Peyer's patch (tissue), 4 donors: ENCODE results near the gene MAP2.

Experiments used
- CTCF ChIP-seq, 6 experiments: fragments of 450-650 bp in 4 of 6; fragments of 200-600 bp in 2 of 6; sonication (generic) in 1 of 6; IDR thresholded peaks; one replicate each; pipeline ENCODE4 v1.5.1; 2017 to 2019; ENCODE audit warnings: antibody characterized with exemption in 6 of 6, mild to moderate bottlenecking in 3 of 6, moderate library complexity in 1 of 6
- POLR2A ChIP-seq, 2 donors: fragments of 450-650 bp; IDR thresholded peaks; one replicate each; pipeline ENCODE4 v1.5.1; 2017; ENCODE audit warnings: antibody characterized with exemption in 2 of 2, mild to moderate bottlenecking in 2 of 2, moderate library complexity in 2 of 2

- no peak for TF ChIP-seq CTCF (IDR thresholded peaks at IDR 0.05)
- TF ChIP-seq POLR2A (IDR thresholded peaks at IDR 0.05), result no peak
Measured at GRCh38 chr2:209495855-209496585, 72.2 kb downstream of the MAP2 start.
